H1 (cell line): ENCODE results near the gene FSD1L. TPM values are rescaled to one million over a fixed set of nuclear protein-coding genes. Genes with fewer than 3 reads are reported as not detected.

Source experiments
- CHD2 ChIP-seq: IDR thresholded peaks from 2 replicates; pipeline ENCODE4 v1.6.1; 2012; ENCODE audit warnings: low read length, improper control_type of control experiment
- POLR2A ChIP-seq, 2 experiments: IDR thresholded peaks; 1 replicate in 1 of 2; 2 replicates in 1 of 2; pipeline ENCODE4 v1.6.1; 2011; ENCODE audit warnings: low read depth in 2 of 2, low read length in 2 of 2, mild to moderate bottlenecking in 2 of 2; ENCODE audit errors: control extremely low read depth in 1 of 2
- POLR2AphosphoS5 ChIP-seq: IDR thresholded peaks from 2 replicates; pipeline ENCODE4 v1.6.1; 2011; ENCODE audit warnings: low read depth, low read length
- SIN3A ChIP-seq, 2 experiments: IDR thresholded peaks in 1 of 2; conservative IDR thresholded peaks in 1 of 2; 2 replicates each; pipeline ENCODE4 v1.6.1; 2011 to 2012; ENCODE audit warnings: low read length in 2 of 2, improper control_type of control experiment in 1 of 2, low read depth in 1 of 2, mild to moderate bottlenecking in 1 of 2
- TCF12 ChIP-seq: IDR thresholded peaks from 2 replicates; pipeline ENCODE4 v1.6.1; 2011; ENCODE audit warnings: low read depth, mild to moderate bottlenecking, low read length
- polyA plus RNA-seq, 7 experiments: library from polyadenylated mRNA; depleted of rRNA in 3 of 7; stranded (reverse) in 5 of 7; unstranded in 2 of 7; fragments of >200 nt in 5 of 7; fragments of 200-250 nt in 2 of 7; gene quantifications; 1 replicate in 5 of 7; 2 replicates in 1 of 7; 4 replicates in 1 of 7; pipeline versions ENCODE4 v1.2.1 to v1.2.3, GENCODE V29; 2011 to 2013; ENCODE audit warnings: missing spikeins in 2 of 7, mixed read lengths in 2 of 7
- total RNA-seq: library from RNA; stranded (reverse); fragmentation: NEBNext Ultra II Directional; extraction: Animal tissue kit (Norgen Biotek cat#: 25700); gene quantifications from 2 replicates; pipeline ENCODE4 v1.2.1, GENCODE V29; 2021
- TF ChIP-seq, protein P1 (sequence below), 3 experiments: IDR thresholded peaks; 1 replicate in 2 of 3; 2 replicates in 1 of 3; pipeline versions ENCODE4 v1.5.1 to v1.6.1; 2011; ENCODE audit warnings: low read length in 3 of 3, mild to moderate bottlenecking in 3 of 3, inconsistent platforms in 2 of 3, low read depth in 1 of 3, moderate library complexity in 1 of 3; ENCODE audit not compliant: insufficient read depth in 1 of 3; ENCODE audit errors: control extremely low read depth in 1 of 3
- TF ChIP-seq, protein P2 (sequence below): IDR thresholded peaks from 2 replicates; pipeline ENCODE4 v1.6.1; 2011; ENCODE audit warnings: low read depth, mild to moderate bottlenecking, low read length; ENCODE audit not compliant: insufficient read depth

The FSD1L gene
- total and polyA plus RNA-seq, 2 of the 8 experiments (the other 6 are each of a cell fraction or from before 2014, with no cell fraction given) = 0.91 to 4.8 TPM

DNA sequence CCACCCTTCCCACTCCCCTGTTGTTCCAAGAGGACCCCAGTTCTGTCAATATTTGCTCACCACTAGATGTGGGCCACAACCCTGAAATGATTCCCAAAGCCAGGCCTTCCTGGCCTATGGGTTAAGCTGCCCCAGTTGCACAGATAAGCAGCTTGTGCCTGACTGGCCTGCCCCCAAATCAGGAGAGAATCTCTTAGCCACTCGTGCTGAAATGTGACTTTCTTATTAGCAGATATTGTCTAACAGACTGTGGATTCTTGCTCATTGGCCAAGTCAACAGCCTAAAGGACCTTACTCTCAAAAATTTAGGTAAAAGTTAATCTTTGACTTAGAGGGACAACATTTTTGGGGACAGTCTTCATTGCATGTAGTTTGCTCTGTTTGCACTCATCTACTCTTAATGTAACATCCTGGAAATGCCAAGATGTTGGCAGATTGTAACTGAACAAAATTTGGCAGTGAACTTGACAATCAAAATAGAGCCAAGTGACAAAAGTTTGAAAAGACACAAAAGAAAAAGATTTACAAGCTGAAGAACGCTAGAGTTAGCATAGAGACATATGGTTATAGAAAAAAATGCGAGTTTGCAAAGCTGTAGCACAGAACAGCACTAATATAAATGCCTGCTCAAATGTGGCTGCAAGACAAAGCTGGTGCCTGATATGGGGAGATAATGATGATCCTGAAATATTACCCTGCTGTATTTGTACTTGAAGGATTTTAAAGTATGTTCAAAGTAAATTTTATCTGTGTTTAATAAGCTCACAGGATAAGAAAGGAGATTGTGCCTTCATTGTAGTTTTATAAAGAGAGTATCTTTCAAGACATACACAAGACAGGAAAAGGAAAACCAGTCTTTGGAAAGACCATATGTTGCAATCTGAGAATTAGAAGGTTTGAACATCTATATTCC, 29.0 kb upstream of the FSD1L start (continued):
- TF ChIP-seq, protein P1, sequence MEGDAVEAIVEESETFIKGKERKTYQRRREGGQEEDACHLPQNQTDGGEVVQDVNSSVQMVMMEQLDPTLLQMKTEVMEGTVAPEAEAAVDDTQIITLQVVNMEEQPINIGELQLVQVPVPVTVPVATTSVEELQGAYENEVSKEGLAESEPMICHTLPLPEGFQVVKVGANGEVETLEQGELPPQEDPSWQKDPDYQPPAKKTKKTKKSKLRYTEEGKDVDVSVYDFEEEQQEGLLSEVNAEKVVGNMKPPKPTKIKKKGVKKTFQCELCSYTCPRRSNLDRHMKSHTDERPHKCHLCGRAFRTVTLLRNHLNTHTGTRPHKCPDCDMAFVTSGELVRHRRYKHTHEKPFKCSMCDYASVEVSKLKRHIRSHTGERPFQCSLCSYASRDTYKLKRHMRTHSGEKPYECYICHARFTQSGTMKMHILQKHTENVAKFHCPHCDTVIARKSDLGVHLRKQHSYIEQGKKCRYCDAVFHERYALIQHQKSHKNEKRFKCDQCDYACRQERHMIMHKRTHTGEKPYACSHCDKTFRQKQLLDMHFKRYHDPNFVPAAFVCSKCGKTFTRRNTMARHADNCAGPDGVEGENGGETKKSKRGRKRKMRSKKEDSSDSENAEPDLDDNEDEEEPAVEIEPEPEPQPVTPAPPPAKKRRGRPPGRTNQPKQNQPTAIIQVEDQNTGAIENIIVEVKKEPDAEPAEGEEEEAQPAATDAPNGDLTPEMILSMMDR (IDR thresholded peaks at IDR 0.05; ENCODE audit: control extremely low read depth in 1 of 3, insufficient read depth in 1 of 3, low read depth in 1 of 3, low read length in 3 of 3) = no peak
- TF ChIP-seq POLR2AphosphoS5 = no peak
- no peak for TF ChIP-seq SIN3A (conservative IDR thresholded peaks at IDR 0.05 in 1 of 2, IDR thresholded peaks at IDR 0.05 in 1 of 2; ENCODE audit: low read depth in 1 of 2, low read length in 2 of 2)
- TF ChIP-seq POLR2A (IDR thresholded peaks at IDR 0.05; ENCODE audit: control extremely low read depth in 1 of 2, low read depth in 2 of 2, low read length in 2 of 2) = no peak
- no peak for TF ChIP-seq CHD2
- TF ChIP-seq, protein P2, sequence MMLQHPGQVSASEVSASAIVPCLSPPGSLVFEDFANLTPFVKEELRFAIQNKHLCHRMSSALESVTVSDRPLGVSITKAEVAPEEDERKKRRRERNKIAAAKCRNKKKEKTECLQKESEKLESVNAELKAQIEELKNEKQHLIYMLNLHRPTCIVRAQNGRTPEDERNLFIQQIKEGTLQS = no peak
- no peak for TF ChIP-seq TCF12
